Measurements from ENCODE around the gene SMIM10L2A. TPM values are rescaled to one million over a fixed set of nuclear protein-coding genes. Genes with fewer than 3 reads are reported as not detected.

Gene SMIM10L2A
- total and polyA plus RNA-seq, 2 of the 8 experiments (the other 6 are each of a cell fraction or from before 2014, with no cell fraction given): 5.0 to 7.5 TPM

DNA sequence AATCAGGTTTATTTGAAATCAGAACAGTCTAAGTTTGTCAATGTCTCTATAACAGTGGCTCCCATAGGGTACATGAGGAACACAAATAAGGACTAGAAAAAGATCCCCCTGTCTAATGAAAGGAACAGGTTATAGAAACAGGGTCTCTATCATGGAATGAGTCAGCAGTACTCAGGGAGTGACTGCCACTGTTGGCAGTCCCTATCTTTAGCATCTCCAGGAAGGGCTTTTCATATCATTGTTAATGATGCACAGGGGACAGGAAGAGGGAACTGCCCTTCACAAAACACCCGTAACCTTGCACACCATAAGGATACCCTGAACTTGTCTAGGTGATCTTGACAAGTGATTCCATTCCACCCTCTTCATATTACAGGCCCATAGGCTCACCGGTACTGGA is 38.5 kb upstream of the SMIM10L2A start:
- H3K79me1 ChIP-seq (ENCODE audit: low read depth, low read length): no peaks in the 10 kb centered on the region
- H3K9me3 ChIP-seq (ENCODE audit: insufficient read depth in 2 of 2, low read depth in 1 of 2, low read length in 1 of 2): no peaks in the 10 kb centered on the region
- no peak overlapping the region for H2AK5ac ChIP-seq (ENCODE audit: low read depth, low read length)
- peak overlapping the region; percentile 50; the same call in 1 of the 2 replicates for H2BK12ac ChIP-seq (ENCODE audit: low read depth, low read length)
- no peak overlapping the region for H2BK20ac ChIP-seq (ENCODE audit: low read length)
- no peak overlapping the region for H4K5ac ChIP-seq (ENCODE audit: insufficient read length, low read depth, low read length)
- H3K18ac ChIP-seq (ENCODE audit: extremely low read depth, low read length): no peak overlapping the region
- H4K8ac ChIP-seq (ENCODE audit: extremely low read depth, insufficient read depth, low read length): no peak overlapping the region
- no peaks in the 10 kb centered on the region for H3K79me2 ChIP-seq (ENCODE audit: control insufficient read depth in 1 of 2, insufficient read depth in 2 of 2, low read length in 2 of 2)
- FAIRE-seq (no peak), DNase-seq (ENCODE audit: low read depth in 1 of 2, low spot score in 2 of 2) (no peak)
- CTCF ChIA-PET (ENCODE audit: partially characterized antibody): no interaction called here
- H3K23ac ChIP-seq (ENCODE audit: insufficient read length): no peak overlapping the region
- H3K4me1 ChIP-seq (replicated peaks in 1 of 4; ENCODE audit: control insufficient read depth in 3 of 4, insufficient read depth in 4 of 4, low read length in 3 of 4): no peaks in the 10 kb centered on the region
- POLR2A ChIA-PET (ENCODE audit: partially characterized antibody): no interaction called here
- no peak overlapping the region for H3K4ac ChIP-seq (replicated peaks; ENCODE audit: insufficient read length, low read depth, low read length)
- no peak overlapping the region for H3K4me3 ChIP-seq (ENCODE audit: extremely low read depth in 1 of 4, insufficient read depth in 2 of 4, low read depth in 3 of 4, low read length in 4 of 4)
- H3K27ac ChIP-seq (ENCODE audit: low read depth, low read length): no peak overlapping the region
- TF ChIP-seq SIN3A (conservative IDR thresholded peaks at IDR 0.05 in 1 of 2, IDR thresholded peaks at IDR 0.05 in 1 of 2; ENCODE audit: low read depth in 1 of 2, low read length in 2 of 2) (no peak), NRF1 (IDR thresholded peaks at IDR 0.05; ENCODE audit: low read depth, low read length) (no peak), BACH1 (IDR thresholded peaks at IDR 0.05; ENCODE audit: low read length) (no peak), RNF2 (IDR thresholded peaks at IDR 0.05; ENCODE audit: borderline replicate concordance, low read depth, low read length, missing control alignments, poor library complexity, severe bottlenecking) (no peak), BCL11A (IDR thresholded peaks at IDR 0.05; ENCODE audit: low read depth in 2 of 2, low read length in 2 of 2) (no peak), EZH2 (IDR thresholded peaks at IDR 0.05; ENCODE audit: low read depth, low read length, severe bottlenecking) (no peak), ASH2L (IDR thresholded peaks at IDR 0.05; ENCODE audit: low read length) (no peak), EGR1 (IDR thresholded peaks at IDR 0.05; ENCODE audit: borderline replicate concordance, low read depth, low read length) (no peak), RFX5 (IDR thresholded peaks at IDR 0.05; ENCODE audit: borderline replicate concordance, low read depth, low read length) (no peak)
- TF ChIP-seq, protein P1, sequence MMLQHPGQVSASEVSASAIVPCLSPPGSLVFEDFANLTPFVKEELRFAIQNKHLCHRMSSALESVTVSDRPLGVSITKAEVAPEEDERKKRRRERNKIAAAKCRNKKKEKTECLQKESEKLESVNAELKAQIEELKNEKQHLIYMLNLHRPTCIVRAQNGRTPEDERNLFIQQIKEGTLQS (IDR thresholded peaks at IDR 0.05; ENCODE audit: insufficient read depth, low read depth, low read length): no peak
- H3K14ac ChIP-seq (ENCODE audit: insufficient read length): no peak overlapping the region
- H3K23me2 ChIP-seq (ENCODE audit: low read depth, low read length): no peaks in the 10 kb centered on the region
- H3K9ac ChIP-seq (replicated peaks in 1 of 4; ENCODE audit: extremely low read depth in 1 of 4, low read depth in 3 of 4, low read length in 3 of 4): no peak overlapping the region
- H2BK120ac ChIP-seq (replicated peaks; ENCODE audit: low read depth, low read length): no peak overlapping the region
- no peaks in the 10 kb centered on the region for H3K36me3 ChIP-seq (ENCODE audit: control insufficient read depth in 2 of 4, insufficient read depth in 4 of 4, low read length in 3 of 4)
- H3K56ac ChIP-seq (replicated peaks; ENCODE audit: insufficient read length, low read depth, low read length): no peak overlapping the region
- no peak overlapping the region for H2BK5ac ChIP-seq (ENCODE audit: low read depth, low read length)
- no peaks in the 10 kb centered on the region for H4K20me1 ChIP-seq (replicated peaks in 1 of 2; ENCODE audit: control insufficient read depth in 1 of 2, insufficient read depth in 2 of 2, low read length in 2 of 2)
- no peak overlapping the region for H3K4me2 ChIP-seq (ENCODE audit: insufficient read depth in 1 of 2, low read depth in 2 of 2, low read length in 2 of 2)
- 94% methylated on average over 2 of the region's 2 CpGs; no CpG with 5 or more reads in 1 of the 2 experiments for WGBS, 2 experiments (ENCODE audit: extremely low coverage in 1 of 2, insufficient coverage in 1 of 2, insufficient read length in 1 of 2, insufficient replicate concordance in 2 of 2, low coverage in 1 of 2, low lambda C conversion rate in 2 of 2, missing lambda C conversion rate in 1 of 2)
- no peak overlapping the region for H2AFZ ChIP-seq (ENCODE audit: low read length)
- no peak overlapping the region for H2BK15ac ChIP-seq (ENCODE audit: low read length)
- H4K91ac ChIP-seq (replicated peaks; ENCODE audit: insufficient read length, low read length): no peak overlapping the region
- H3K27me3 ChIP-seq (replicated peaks in 1 of 4; ENCODE audit: control insufficient read depth in 3 of 4, extremely low read depth in 1 of 4, insufficient read depth in 3 of 4, low read length in 3 of 4): no peaks in the 10 kb centered on the region
